Left lobe of liver (tissue), 2 donors: ENCODE results near the gene DEDD2. TPM values are rescaled to one million over a fixed set of nuclear protein-coding genes. Genes with fewer than 3 reads are reported as not detected.

ENCODE experiments used
- ATAC-seq: fragments of 200-7000 bp; cut with Tn5 transposase; one replicate; pipeline ENCODE4 v1.9.1; 2020; ENCODE audit warnings: mild to moderate bottlenecking, moderate library complexity
- DNase-seq: peaks from one replicate; pipeline ENCODE4 v3.0.0-alpha.2; 2020; ENCODE audit warnings: low spot score
- total RNA-seq: library from RNA; stranded (reverse); gene quantifications from one replicate; pipeline ENCODE4 v1.2.1, GENCODE V29; 2021
- donor health status: DM: no; HTN: no; CAD: no; lungs with moderate emphysema.
- donor health status: DM: no; HTN: yes; CAD: no.

Gene DEDD2
- total RNA-seq, 1 donor from 2014 or later: 15.0 TPM

DNA sequence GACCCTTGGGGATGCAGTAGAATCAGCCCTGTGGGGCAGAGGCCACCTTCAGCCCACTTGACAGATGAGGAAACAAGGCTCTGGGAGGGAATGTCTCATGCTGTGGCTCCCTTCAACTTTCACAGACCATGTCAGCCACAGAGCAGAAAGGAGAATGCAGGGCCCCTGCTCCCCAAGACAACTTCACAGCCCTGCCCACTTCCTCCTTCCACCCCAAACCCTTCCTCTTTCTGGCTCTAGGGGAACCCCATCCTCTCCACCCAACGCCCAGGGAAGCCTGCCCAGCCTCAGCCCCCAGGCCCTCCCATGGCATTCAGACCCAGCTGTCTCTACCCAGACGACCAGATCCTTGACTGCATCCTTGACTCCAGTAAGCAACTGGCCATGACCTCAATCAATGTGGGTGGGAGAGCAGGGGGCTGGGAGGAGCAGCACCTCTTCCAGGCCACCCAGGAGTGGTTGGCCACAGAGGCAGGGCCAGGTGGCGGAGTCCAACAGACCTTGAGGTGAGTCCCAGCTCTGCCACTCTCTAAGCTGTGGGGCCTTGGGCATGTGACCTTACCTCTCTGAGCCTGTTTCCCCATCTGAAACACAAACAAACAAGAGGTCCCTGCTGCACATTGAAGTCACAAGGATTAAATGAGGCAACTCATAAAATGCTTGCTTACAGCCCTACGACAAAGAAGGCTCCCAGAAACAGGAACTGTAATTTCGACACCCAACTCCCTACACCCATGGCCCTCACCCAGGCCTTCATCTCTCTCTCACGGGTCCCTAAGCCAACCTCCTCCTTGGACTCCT is 15.8 kb downstream of the DEDD2 start:
- peak; percentile 46 for ATAC-seq
- DNase-seq: no peak

DNA sequence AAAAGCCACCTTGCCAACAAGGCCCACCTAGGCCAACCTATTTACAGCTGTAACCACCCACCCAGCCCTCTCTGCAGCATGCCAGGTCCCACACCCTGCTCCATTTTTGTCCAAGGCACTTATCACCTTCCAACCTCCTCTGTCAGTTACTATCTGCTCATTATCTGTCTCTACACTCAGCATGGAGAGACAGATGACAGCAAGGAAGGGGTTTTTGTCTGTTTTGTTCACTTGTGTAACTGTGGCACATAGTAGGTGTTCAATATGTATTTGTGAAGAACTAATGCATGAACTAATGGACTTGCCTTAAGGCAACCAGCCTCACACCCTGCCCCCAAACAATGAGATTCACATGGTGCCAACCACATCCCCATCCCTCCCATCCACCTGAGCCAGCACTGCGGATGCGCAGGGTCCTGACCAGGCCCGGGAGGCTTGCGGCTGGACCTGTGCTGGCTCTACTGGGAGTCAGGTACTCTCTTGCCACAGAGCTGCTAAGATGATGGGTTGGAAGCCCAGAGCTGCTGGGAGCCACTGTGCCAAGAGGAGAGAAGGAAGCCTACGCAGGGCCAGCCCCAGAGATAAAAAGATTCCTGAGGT is 17.3 kb downstream of the DEDD2 start:
- ATAC-seq (no peak), DNase-seq (no peak)

DNA sequence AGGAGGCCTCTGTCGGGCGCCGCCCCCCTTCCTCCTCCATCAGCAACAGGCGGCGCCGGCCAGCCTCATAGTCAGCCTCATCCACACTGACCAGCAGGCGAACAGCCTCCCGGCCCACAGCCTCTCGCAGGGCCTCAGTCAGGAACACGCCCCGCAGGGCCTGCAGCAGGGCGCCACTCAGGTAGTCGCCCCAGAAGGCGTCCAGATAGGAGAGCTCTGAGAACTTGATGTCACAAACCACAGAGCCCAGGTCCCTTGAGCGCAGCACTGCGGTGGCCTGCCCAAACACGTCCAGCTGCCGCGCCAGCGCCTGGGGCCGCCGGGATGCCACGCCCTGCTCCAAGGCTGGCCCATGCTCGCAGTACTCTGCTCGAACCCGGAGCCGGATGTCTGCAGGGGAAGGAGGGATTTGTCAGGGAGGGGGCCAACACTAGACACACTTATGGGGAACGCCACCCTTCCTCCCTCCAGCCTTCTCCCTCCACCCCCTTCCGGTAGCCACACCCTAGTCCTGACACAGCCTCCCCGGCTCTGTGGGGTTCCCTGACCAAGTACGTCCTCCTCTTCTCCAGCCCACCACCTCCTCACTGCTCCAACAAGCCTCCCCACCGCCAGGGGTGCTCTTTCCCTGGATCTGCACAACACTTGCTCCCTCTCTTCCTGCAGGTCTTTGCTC is 17.9 kb downstream of the DEDD2 start:
- ATAC-seq (peak; percentile 43), DNase-seq (no peak)

DNA sequence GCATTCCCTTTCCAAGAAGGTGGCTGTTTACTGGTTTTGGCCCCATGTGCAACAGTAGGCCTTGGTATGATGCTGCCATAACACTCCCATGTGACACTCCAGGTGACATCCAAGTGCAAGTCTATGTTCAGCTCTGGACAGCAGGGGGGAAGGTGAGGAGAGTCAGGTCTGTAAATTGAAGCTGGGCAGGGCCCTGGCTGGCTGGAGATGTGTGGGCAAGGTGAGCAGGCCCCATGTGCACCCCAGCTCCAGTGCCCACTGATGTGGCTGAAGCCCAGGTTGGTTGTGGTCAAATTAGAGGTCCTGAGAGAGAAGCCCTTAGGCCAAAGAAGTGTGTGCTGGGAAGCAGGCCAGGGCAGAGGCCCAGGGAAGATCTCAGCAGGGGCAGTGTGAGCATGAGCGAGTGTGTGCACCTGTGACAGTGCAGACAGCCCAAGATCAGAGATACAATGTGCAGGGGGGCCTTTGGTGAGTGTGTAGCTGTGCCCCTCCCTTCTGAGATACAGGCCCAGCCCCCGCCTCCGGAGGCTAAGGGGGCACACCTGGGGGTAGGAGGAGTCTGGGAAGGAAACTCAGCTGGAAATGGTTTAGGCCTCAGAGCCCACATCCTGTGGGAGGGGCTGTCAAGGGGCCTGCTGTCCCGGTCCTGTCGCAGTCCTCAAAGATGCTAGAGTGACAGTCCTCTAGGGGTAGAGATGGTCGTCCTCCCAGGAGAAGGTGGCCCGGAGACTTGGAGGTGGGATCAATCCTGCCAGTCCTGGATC is 18.6 kb downstream of the DEDD2 start:
- ATAC-seq: peak; percentile 7

DNA sequence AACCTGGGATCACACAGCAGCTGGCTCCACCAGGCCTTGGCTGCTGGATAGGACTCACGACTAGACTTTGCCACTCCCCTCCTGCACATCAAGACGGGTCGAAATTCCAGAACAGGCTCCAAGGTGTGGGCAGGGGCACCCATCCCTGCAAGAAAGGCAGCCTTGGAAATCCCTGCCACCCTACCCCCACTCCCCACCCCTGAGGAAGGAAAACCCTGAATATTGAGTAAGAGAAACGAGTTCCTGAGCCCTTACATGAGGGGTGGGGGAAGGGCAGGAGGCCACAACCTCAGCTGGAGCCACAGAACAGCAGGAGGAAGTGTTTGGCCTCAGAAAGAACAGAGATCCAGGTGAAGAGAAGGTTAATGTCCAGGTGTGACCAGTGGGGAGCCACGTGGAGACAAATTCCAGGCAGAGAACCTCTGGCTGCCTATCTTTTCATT is 20.1 kb downstream of the DEDD2 start:
- DNase-seq: no peak

More for the DNA sequence above, 18.6 kb downstream of the DEDD2 start:
- DNase-seq: no peak

DNA sequence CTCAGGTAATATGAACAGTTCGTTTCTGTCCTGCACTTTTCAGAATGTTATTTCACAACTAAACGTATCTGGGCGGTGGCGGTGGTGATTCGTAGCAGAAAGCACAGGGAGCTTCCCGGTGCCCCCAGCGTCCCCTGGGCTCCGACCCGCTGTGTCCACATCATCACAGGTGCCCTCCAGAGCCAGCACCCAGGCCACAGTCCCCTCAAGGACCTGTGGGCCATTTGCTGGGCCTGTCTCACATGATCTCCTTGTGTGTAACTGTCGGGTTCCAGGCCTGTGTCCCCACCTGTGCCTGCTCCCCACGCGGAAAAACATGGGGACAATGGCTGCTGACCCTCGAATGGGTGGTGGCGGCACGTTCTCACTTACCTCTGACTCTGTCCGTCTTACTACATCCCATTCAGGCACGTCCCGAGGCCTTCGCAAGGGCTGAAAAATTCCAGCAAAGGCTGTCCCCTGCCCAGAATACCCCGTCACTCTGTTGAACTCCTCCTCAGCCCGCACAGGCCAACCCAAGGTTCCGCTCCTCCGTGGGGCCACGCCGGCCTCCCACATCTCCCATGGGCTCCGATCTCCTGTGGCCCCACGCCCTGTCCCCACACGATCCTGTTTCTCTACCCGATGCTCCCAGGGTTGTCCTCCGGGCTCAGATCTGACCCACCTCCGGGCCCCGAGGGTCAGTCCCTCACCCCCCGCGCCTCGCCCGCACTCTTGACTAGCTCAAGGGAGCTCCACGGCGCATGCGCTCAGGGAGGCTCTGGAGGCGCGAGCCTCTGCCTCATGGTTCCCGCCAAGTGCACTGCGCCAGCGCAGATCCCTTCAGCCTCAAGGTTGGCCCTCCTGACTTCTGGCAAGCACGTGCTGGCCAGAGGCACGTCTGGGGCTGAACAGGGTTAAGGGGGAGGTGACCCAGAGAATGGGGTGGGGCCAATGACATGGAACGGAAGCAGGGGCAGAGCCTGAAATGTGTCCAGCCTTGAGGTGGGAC is 21.2 kb downstream of the DEDD2 start:
- ATAC-seq (peak; percentile 14), DNase-seq (no peak)

More for the DNA sequence above, 20.1 kb downstream of the DEDD2 start:
- ATAC-seq: peak; percentile 15

DNA sequence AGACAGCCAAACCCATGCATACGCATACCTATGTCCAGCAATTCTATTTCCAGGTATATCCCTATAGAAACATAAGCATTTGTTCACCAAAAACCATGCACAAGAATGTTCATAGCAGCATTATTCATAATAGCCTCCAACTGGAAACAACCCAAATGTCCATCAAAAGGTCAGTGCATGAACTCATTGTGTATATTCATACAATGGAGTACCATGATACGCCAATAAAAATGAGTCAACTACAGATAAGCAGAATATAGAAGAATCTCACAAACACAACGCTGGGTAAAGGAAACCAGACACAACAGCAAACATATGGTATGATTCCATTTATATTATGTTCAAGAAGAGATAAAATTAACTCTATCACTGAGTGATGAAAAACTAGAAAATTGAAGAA is 23.8 kb downstream of the DEDD2 start:
- ATAC-seq (no peak), DNase-seq (no peak)

DNA sequence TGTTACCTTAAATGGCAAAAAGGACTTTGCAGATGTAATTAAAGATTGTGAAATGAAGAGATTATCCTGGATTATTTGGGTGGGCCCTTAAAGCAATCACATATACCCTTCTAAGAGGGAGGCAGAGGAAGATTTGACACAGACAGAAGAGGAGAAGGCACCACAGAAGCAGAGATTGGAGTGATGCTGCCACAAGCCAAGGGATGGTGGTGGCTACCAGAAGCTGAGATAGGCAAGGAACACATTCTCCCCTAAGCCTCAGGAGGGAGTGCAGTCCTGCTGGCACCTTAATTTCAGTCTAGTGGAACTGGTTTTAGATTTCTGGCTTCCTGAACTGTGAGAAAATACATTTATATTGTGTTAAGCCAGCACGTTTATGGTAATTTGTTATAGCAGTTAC is 24.2 kb downstream of the DEDD2 start:
- no peak for ATAC-seq
- DNase-seq: no peak

DNA sequence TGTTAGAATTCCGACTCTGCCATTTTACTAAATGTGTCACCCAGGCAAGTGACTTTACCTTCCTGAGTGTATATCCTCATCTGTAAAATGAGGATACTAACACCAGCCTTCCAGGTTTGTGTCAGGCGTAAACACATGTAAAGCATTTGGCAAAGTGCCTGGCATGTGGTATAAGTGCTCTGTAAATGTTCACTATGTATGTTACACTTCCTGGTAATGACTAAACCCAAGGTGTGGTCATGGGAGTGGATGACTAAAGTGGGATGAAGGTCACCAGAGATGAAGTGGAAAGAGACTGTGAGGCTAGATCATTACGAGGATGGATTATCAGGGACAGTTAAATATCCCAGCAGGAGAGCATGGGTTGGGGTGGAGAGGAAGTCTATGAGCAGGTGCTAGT is 25.6 kb downstream of the DEDD2 start:
- no peak for ATAC-seq
- no peak for DNase-seq

DNA sequence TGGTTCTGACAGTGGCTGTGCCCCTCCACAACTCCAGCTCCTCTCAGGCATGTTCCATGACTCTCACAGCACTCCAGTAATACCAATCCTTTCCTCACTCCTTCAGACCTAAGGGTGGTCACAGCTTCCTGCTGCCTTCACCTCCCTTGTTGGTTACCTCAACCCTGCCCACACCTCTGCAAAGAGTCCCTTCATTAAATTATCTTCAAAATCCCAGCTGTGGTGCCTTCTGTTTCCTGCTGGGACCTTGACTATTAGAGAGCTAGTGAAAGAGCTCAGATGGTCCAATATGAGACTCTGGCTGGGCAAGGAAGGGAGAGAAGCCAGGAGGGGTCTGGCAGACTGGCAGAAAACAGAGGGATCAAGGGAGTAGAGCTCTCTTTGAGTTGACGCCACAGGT is 26.1 kb downstream of the DEDD2 start:
- ATAC-seq: no peak
- DNase-seq: no peak

DNA sequence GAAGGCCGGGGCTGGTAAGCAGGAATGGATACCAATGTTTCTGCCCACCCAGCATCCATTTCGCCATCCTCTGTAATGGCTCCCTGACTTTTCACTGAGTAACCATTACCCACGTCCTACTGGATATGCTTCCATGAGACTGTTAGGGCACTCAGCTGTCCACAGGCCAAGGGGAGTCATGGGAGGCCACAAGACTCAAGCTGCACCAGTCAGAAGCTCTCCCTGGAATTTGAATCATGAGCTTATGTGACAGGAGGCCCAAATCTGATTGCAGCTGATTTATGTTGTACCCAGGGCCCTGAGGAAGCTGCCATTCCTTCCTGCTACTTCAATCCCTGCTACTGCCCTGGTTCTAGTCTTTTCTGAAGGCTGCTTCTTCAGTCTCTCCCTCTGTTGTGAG is 28.3 kb downstream of the DEDD2 start:
- DNase-seq (no peak), ATAC-seq (no peak)

DNA sequence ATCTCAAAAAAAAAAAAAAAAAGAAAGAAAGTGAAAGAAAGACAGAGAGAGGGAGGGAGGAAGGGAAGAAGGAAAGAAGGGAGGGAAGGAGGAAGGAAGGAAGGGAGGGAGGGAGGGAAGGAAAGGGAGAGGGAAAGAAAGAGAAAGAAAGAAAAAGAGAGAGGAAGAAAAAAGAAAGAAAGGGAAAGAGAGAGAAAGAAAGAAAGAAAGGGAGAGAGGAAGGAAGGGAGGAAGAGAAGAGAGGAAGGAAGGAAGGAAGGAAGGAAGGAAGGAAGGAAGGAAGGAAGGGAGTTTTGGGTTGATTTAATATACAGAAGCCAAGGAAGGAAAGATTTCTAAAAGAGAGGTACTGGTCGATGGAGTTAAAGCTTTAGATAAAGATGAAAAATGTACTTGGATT is 28.8 kb downstream of the DEDD2 start:
- no peak for DNase-seq
- ATAC-seq: no peak

DNA sequence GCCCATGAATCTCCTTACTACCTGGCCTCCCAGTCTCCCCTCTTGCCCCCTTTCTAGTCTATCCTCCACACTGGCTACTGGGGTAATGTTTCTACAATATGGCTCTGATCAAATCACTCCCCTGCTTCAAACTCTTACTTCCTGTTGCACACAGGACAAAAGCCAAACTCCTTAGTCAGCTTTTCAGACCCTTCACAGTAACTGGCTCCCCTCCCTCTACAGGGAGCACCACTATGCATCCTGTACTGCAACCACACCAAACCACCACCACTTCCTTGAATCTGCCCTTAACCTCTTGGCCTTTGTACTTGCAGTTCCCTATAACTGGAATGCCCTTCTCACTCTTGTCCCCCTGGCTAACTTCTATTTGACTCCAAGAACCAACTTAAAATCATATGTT is 32.2 kb downstream of the DEDD2 start:
- ATAC-seq (peak; percentile 36), DNase-seq (no peak)

DNA sequence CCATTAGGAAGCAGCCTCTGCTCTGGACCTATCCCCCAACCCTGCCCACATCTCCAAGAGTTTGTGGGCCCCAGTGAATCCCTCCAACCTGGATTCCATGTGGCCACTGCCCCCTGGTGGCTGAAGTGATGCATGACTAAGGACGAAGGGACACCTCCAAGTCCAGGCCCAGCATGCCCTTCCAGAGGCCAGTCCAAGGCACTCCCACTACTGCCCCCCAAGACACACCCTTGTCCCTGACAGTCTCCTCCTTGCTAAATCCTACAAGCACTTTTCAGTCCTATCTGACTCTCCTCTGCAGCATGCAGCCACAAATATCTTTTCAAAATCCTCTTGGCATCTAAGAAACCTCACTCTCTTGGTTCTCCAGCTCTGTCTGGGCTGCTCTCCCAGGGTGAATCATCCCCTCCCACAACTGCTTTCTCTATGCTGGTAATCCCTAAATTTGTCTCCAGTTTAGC is 33.0 kb downstream of the DEDD2 start:
- peak; percentile 75 for DNase-seq
- ATAC-seq: peak; percentile 96

DNA sequence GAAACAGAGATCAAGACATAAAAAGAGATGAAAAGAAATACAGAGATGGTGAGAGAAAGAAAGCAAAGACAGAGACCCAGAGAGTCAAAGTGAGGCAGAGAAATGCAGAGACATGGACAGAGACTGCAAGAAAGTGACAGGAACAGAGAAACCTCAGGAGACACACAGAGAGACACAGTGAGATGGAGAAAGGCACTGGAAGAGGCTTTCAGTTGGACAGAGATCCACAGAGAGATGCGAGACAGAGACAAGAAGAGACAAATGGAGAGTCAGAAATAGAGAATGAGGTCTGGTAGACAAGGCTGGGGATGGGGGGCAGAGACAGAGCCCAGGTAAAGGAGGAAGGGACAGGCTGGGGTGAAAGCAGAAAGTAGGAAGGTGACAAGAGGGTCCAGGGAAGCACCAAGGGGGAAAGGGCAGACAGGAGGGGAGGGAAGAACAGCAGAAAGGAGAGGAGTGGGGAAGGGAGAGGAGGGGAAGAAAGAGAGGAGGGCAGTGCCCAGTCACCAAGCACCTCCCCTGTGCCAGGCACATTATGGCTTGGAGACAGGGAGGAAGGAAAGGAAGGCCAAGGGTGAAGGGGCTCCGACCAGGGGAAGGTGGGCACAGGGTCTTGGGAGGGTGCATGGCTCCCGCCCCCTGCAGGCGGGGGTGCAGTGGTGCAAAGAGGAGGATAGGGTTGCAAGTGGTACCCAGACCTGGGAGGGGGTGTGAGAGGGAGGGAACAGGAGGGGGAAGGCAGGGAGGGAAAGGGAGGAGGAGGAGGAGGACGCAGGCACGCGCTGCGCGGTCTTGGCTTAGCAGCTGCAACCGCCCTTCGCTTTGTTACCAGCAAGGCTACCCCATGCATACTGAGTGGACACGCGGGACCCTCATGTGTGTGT is 38.4 kb downstream of the DEDD2 start:
- ATAC-seq (no peak), DNase-seq (no peak)

DNA sequence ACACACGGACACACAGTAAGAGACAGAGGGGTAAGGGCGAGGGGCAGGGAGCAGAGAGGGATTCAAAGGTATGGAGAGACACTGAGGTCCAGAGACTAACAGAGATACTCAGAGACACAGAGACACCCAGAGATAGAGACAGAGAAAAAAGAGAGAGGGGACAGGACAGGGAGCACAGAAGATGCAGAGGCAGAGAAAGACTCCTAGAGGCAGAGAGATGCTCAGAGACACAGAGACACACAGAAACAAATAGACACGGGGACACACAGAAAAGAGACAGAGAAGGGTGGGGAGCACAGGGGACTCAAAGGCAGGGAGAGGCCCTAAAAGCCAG is 39.8 kb downstream of the DEDD2 start:
- no peak for DNase-seq
- no peak for ATAC-seq

DNA sequence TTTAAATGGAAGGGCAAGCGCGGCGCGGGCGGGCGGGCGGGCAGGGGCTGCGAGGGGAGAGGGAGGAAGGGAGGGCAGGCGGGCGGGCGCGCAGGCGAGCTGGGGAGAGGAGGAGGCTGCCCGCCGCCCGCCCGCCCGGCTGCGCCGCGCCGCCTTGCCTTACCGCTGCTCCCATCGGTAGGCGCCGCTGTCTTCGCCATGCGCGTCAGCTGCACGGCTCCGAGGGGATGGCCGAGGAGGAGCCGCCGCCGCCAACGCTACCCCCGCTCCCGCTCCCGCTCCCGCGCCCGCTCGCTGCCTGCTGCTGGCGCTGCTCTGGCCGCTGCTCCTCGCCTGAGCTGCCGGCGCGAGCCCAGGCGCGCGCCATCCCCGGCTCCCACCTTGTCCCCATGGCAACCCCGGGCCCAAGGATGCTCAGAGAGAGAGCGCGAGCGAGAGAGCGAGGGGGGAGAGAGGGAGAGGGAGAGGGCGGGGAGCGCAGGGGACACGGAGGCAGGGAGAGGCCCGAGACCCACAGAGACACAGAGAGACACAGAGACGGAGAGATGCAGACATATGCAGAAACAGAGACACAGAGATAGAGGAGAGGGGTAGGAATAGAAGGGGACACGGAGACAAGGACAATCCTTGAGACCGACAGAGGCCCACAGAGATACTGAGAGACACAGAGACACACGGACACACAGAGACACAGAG is 40.3 kb downstream of the DEDD2 start:
- ATAC-seq: peak; percentile 87
- no peak for DNase-seq

DNA sequence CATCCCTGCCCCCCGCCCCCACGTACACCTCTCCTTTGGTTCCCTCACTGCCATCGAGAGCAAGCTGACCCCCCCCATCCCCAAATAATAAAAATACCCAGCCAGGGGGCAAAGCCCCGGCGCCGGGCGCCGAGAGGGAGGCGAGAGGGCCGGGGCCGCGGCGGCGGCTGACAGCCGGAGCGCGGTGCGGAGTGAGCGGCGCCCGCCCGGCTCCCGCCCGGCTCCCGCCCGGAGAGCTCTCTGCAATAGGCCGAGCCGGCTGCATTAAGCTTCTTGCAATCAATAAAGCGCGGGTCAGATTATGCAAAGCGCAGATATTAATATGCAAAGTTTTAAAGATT is 40.9 kb downstream of the DEDD2 start:
- DNase-seq (no peak), ATAC-seq (peak; percentile 67)
